ENCODE measurements around the gene MTHFD2.
"Not testable (repeated sequence)": the region's sequence is repeated elsewhere in the genome, so short reads cannot be mapped to it uniquely, and the experiment has no call there.

MTHFD2 gene

DNA sequence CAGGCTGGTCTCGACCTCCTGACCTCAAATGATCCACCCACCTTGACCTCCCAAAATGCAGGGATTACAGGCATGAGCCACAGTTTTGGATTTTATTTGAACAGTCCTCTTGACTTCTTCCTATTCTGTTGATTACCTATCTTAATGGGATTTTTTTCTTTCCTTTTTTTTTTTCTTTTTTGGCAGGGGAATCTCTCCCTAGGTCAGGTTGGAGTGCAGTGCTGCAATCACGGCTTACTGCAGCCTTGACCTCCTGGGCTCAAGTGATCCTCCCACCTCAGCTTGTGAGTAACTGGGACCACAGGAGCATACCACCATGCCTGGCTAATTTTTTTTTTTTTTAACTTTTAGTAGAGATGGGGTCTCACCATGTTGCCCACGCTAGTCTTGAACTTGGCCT, 2.8 kb downstream of the MTHFD2 start:
- TF ChIP-seq EZH2 (IDR thresholded peaks at IDR 0.05): no peak
- no peak for TF ChIP-seq FOXP2 (optimal IDR thresholded peaks at IDR 0.05; ENCODE audit: control extremely low read depth, extremely low read length, insufficient read depth)
- Histone ChIP-seq H3K27ac (no peak overlapping the region), H3K36me3 (ENCODE audit: insufficient read depth, low read length) (peaks cover 63% of the 10 kb centered on the region), H3K9me3 (ENCODE audit: low read depth, low read length) (no peaks in the 10 kb centered on the region), H3K9ac (ENCODE audit: insufficient read length) (no peak overlapping the region), H3K4me3 (peak overlapping the region; percentile 99)
- DNase-seq (ENCODE audit: low read depth, low spot score): no peak

DNA sequence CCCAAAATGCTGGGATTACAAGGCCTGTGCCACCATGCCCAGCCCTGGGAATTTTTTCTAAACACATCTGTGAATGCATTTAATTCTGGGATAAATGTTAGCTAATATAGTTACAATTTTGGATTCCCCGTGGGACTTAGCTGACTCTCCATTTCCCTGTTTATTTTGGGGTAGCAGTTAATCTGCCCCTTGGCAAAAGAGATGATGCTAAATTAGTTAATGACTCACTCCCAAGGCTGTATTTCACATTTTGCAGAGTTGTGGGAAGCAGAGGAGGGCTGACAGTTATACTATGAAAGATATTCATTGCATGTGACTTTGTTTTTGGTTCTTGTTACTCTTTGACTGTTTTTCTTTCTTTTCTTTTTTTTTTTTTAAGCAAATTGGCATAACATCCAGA, 3.2 kb downstream of the MTHFD2 start:
- H3K9ac ChIP-seq (ENCODE audit: insufficient read length): no peak overlapping the region
- TF ChIP-seq FOXP2 (optimal IDR thresholded peaks at IDR 0.05; ENCODE audit: control extremely low read depth, extremely low read length, insufficient read depth) (no peak), EZH2 (IDR thresholded peaks at IDR 0.05) (no peak), POLR2AphosphoS5 (IDR thresholded peaks at IDR 0.05; ENCODE audit: borderline replicate concordance, low read depth, low read length) (no peak)
- H3K36me3 ChIP-seq (ENCODE audit: insufficient read depth, low read length): peaks cover 67% of the 10 kb centered on the region
- H3K9me3 ChIP-seq (ENCODE audit: low read depth, low read length): no peaks in the 10 kb centered on the region
- no peak for DNase-seq (ENCODE audit: low read depth, low spot score)
- no peak overlapping the region; the same call in 1 of the 2 replicates for H3K27ac ChIP-seq
- H3K4me3 ChIP-seq: peak overlapping the region; percentile 99

DNA sequence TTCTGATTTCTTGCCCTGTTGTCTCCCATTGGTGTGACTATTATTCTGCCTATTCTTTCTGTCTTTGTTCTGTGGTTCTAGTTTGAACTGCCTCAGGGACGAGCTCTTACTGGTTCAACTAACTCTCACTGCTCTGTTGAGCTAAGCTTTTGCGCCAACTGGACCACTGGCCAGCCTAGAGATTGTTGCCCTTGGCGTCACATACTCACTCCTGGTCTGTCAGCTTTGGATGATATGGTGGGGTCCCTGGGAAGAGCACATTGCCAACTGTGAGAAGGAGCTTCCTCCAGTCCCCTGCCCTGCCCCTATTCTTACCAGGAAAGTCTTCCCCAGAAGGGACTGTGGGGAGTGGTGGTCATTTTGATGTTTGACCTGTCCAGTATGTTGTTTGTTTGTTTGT, 6.0 kb downstream of the MTHFD2 start:
- peaks cover 95% of the 10 kb centered on the region for H3K36me3 ChIP-seq (ENCODE audit: insufficient read depth, low read length)
- no peak overlapping the region for H3K4me3 ChIP-seq
- TF ChIP-seq FOXP2 (optimal IDR thresholded peaks at IDR 0.05; ENCODE audit: control extremely low read depth, extremely low read length, insufficient read depth) (no peak), POLR2AphosphoS5 (IDR thresholded peaks at IDR 0.05; ENCODE audit: borderline replicate concordance, low read depth, low read length) (no peak), EZH2 (IDR thresholded peaks at IDR 0.05) (no peak)
- DNase-seq (ENCODE audit: low read depth, low spot score): no peak
- peak overlapping the region; percentile 53; the same call in 1 of the 2 replicates for H3K27ac ChIP-seq
- no peak overlapping the region for H3K9ac ChIP-seq (ENCODE audit: insufficient read length)
- no peaks in the 10 kb centered on the region for H3K9me3 ChIP-seq (ENCODE audit: low read depth, low read length)

DNA sequence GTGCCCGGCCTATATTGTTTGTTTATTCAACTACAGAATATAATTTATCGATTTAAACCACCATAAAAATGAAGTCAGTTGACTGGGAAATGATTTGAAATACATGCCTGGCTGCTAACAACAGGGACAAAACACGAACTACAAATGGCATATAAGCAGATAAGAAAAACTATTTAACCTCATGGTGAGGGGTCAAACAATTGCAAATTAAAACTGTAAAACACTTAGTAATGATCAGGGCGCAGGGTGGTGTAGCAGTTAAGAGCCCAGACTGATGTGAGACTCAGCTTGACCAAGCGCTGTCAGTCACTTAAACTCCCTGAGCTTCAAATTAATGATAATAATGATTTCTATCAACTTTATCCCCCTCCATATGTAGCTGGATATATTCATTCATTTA, 6.7 kb downstream of the MTHFD2 start:
- Histone ChIP-seq H3K9me3 (ENCODE audit: low read depth, low read length) (no peaks in the 10 kb centered on the region), H3K36me3 (ENCODE audit: insufficient read depth, low read length) (peaks cover 98% of the 10 kb centered on the region), H3K4me3 (no peak overlapping the region), H3K9ac (ENCODE audit: insufficient read length) (no peak overlapping the region), H3K27ac (no peak overlapping the region)
- TF ChIP-seq EZH2 (IDR thresholded peaks at IDR 0.05) (no peak), POLR2AphosphoS5 (IDR thresholded peaks at IDR 0.05; ENCODE audit: borderline replicate concordance, low read depth, low read length) (no peak), FOXP2 (optimal IDR thresholded peaks at IDR 0.05; ENCODE audit: control extremely low read depth, extremely low read length, insufficient read depth) (no peak)
- DNase-seq (ENCODE audit: low read depth, low spot score): no peak

DNA sequence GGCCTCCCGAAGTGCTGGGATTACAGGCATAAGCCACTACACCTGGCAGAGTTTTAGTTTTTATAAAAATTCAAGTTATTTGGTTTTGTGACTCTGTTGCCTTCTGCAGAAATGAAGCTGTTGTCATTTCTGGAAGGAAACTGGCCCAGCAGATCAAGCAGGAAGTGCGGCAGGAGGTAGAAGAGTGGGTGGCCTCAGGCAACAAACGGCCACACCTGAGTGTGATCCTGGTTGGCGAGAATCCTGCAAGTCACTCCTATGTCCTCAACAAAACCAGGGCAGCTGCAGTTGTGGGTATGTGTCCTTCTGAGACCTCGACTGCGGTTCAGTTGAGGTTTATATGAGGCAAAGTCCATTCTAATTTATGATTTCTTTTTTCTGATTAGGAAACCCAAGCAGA, 7.2 kb downstream of the MTHFD2 start:
- Histone ChIP-seq H3K4me3 (no peak overlapping the region), H3K36me3 (ENCODE audit: insufficient read depth, low read length) (peaks cover 100% of the 10 kb centered on the region), H3K9ac (ENCODE audit: insufficient read length) (no peak overlapping the region), H3K9me3 (ENCODE audit: low read depth, low read length) (no peaks in the 10 kb centered on the region), H3K27ac (no peak overlapping the region)
- TF ChIP-seq POLR2AphosphoS5 (IDR thresholded peaks at IDR 0.05; ENCODE audit: borderline replicate concordance, low read depth, low read length) (no peak), EZH2 (IDR thresholded peaks at IDR 0.05) (no peak), FOXP2 (optimal IDR thresholded peaks at IDR 0.05; ENCODE audit: control extremely low read depth, extremely low read length, insufficient read depth) (no peak)
- no peak for DNase-seq (ENCODE audit: low read depth, low spot score)

DNA sequence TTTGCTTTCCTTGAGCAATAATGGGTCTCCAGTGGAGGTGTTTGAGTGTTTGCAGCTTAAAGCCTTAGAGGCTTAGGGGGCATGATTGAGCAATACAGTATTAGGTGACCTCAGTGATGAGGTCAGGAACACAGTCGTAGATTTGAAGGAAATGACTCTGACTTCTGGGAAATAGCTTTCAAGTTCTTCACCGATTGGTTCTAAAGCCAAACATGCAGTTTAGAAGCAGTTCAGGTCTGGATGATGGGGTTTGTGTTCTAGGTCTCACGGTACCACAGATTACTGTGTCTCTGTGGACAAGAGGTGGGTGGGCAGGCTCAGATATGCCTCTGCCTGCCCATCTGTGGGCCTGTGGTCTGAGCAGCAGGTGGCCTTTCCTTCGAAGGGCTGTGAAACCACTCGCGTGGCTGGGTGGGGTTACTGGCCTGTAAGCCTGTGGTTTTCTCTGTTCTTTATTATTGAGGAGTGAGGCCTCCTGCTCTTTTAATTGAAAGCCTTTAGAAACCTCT, 7.8 kb downstream of the MTHFD2 start:
- no peak overlapping the region for H3K27ac ChIP-seq
- peaks cover 100% of the 10 kb centered on the region for H3K36me3 ChIP-seq (ENCODE audit: insufficient read depth, low read length)
- no peak for DNase-seq (ENCODE audit: low read depth, low spot score)
- TF ChIP-seq POLR2AphosphoS5 (IDR thresholded peaks at IDR 0.05; ENCODE audit: borderline replicate concordance, low read depth, low read length): no peak
- H3K4me3 ChIP-seq: no peak overlapping the region
- H3K9me3 ChIP-seq (ENCODE audit: low read depth, low read length): no peaks in the 10 kb centered on the region
- no peak overlapping the region for H3K9ac ChIP-seq (ENCODE audit: insufficient read length)

DNA sequence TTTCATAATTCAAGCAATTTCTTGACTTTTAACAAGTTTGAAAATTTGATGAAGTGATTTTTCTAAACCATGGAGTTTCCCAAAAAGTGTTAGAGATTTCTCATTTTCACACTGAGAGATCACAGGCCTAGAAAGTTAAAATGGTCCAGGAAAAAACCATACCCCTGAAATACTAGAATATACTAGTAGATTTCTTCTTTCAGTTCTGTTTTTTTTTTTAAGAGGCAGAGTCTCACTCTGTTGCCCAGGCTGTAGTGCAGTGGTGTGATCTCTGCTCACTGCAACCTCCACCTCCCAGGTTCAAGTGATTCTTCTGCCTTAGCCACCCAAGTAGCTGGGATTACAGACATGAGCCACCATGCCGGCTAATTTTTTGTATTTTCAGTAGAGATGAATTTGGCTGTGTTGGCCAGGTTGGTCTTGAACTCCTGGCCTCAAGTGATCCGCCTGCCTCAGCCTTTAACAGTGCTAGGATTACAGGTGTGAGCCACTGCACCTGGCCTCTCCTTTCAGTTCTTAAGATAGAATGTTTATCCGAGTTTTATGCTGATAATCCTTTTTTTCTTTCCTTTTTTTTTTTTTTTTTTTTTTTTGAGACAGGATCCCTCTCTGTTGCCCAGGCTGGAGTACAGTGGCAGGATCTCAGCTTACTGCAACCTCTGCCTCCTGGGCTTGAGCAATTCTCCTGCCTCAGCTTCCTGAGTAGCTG, 14.4 kb downstream of the MTHFD2 start:
- Histone ChIP-seq H3K9me3 (ENCODE audit: low read depth, low read length) (no peaks in the 10 kb centered on the region), H3K36me3 (ENCODE audit: insufficient read depth, low read length) (peaks cover 99% of the 10 kb centered on the region), H3K27ac (no peak overlapping the region), H3K4me3 (no peak overlapping the region), H3K9ac (ENCODE audit: insufficient read length) (no peak overlapping the region)
- DNase-seq (ENCODE audit: low read depth, low spot score): no peak
- TF ChIP-seq FOXP2 (optimal IDR thresholded peaks at IDR 0.05; ENCODE audit: control extremely low read depth, extremely low read length, insufficient read depth) (no peak), EZH2 (IDR thresholded peaks at IDR 0.05) (no peak), POLR2AphosphoS5 (IDR thresholded peaks at IDR 0.05; ENCODE audit: borderline replicate concordance, low read depth, low read length) (no peak)

DNA sequence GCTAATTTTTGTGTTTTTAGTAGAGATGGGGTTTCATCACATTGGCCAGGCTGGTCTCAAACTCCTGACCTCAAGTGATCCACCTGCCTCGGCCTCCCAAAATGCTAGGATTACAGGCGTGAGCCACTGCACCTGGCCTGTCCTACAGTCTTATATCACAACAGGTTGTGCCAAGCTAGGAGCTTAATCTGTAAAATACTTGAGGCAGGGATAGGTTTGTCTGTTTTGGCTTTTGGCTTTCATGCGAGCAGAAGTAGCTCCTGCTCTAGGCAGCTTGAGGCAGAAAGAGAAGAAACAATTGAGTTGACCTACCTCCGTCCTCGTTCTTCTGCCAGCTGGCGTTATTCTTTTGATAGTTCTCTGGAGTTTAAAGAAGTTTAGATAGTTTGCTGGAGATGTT, 17.4 kb downstream of the MTHFD2 start:
- H3K9ac ChIP-seq (ENCODE audit: insufficient read length); DNase-seq (ENCODE audit: low read depth, low spot score): not testable (repeated sequence)
- H3K36me3 ChIP-seq (ENCODE audit: insufficient read depth, low read length): peaks cover 88% of the 10 kb centered on the region

DNA sequence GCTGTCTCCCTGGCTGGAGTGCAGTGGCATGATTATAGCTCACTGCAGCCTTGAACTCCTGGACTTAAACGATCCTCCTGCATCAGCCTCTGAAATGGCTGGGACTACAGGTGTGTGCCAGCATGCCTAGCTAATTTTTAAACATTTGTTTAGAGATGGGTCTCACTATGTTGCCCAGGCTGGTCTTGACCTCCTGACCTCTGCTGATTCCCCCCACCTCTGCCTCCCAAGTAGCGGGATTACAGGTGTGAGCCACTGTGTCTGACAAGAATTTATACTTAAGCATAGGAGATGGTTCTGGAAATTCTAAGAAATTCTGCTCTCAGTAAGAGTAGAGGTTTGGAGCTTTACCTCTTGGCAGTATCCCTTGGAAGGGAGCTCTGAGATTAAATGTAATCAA, 18.2 kb downstream of the MTHFD2 start:
- no peak overlapping the region for H3K27ac ChIP-seq
- no peak for DNase-seq (ENCODE audit: low read depth, low spot score)
- H3K36me3 ChIP-seq (ENCODE audit: insufficient read depth, low read length): peaks cover 79% of the 10 kb centered on the region
- no peaks in the 10 kb centered on the region for H3K9me3 ChIP-seq (ENCODE audit: low read depth, low read length)
- no peak overlapping the region for H3K9ac ChIP-seq (ENCODE audit: insufficient read length)
- no peak overlapping the region for H3K4me3 ChIP-seq
- no peak for TF ChIP-seq FOXP2 (optimal IDR thresholded peaks at IDR 0.05; ENCODE audit: control extremely low read depth, extremely low read length, insufficient read depth)
- TF ChIP-seq EZH2 (IDR thresholded peaks at IDR 0.05): no peak
- TF ChIP-seq POLR2AphosphoS5 (IDR thresholded peaks at IDR 0.05; ENCODE audit: borderline replicate concordance, low read depth, low read length): no peak

More for the DNA sequence above, 17.4 kb downstream of the MTHFD2 start:
- not testable (repeated sequence) for H3K9me3 ChIP-seq (ENCODE audit: low read depth, low read length); H3K4me3 ChIP-seq; H3K27ac ChIP-seq

All from SK-N-MC (cell line).